SH-SY5Y (cell line): ENCODE data around the gene C11orf58.

ENCODE experiments used
- GATA2 ChIP-seq: IDR thresholded peaks from 2 replicates; pipeline ENCODE4 v1.6.1; 2011; ENCODE audit warnings: mild to moderate bottlenecking, low read depth, low read length
- GATA3 ChIP-seq: IDR thresholded peaks from 2 replicates; pipeline ENCODE4 v1.6.1; 2011; ENCODE audit warnings: low read depth, mild to moderate bottlenecking, low read length, moderate library complexity

C11orf58 gene

GRCh38 chr11:16738193-16738946 lies at the start of gene C11orf58:
C11orf58 (plus strand) TSS chr11:16738647; CDS start chr11:16738779, 132 bp downstream.
- TF ChIP-seq GATA3 (no peak), GATA2 (no peak)

GRCh38 chr11:16690086-16690485 lies 48.4 kb upstream of the C11orf58 start:
- TF ChIP-seq GATA2 (no peak), GATA3 (no peak)

GRCh38 chr11:16703795-16704194 lies 34.7 kb upstream of the C11orf58 start:
- TF ChIP-seq GATA3 (no peak), GATA2 (no peak)

GRCh38 chr11:16713594-16713993 lies 24.9 kb upstream of the C11orf58 start:
- TF ChIP-seq GATA3 (no peak), GATA2 (no peak)

GRCh38 chr11:16722581-16723344 lies 15.7 kb upstream of the C11orf58 start:
- no peak for TF ChIP-seq GATA3
- TF ChIP-seq GATA2 = no peak

- TF ChIP-seq GATA2 (no peak), GATA3 (no peak)
These were observed 10.6 kb upstream of the C11orf58 start for GRCh38 chr11:16727806-16728205.

GRCh38 chr11:16737818-16738192 lies 642 bp upstream of the C11orf58 start:
- TF ChIP-seq GATA2 (no peak), GATA3 (no peak)

GRCh38 chr11:16738947-16739815 lies 734 bp downstream of the C11orf58 start:
- TF ChIP-seq GATA3 = no peak

- TF ChIP-seq GATA2 = no peak
- no peak for TF ChIP-seq GATA3
These were observed 3.0 kb downstream of the C11orf58 start for GRCh38 chr11:16741473-16741872.

GRCh38 chr11:16743478-16743877 lies 5.0 kb downstream of the C11orf58 start:
- TF ChIP-seq GATA3 (no peak), GATA2 (no peak)

GRCh38 chr11:16744128-16744725 lies 5.8 kb downstream of the C11orf58 start:
- TF ChIP-seq GATA2 = no peak
- no peak for TF ChIP-seq GATA3

- no peak for TF ChIP-seq GATA3
- no peak for TF ChIP-seq GATA2
These were observed 7.6 kb downstream of the C11orf58 start for GRCh38 chr11:16745950-16746605.

- TF ChIP-seq GATA2 = no peak
- no peak for TF ChIP-seq GATA3
These were observed 10.6 kb downstream of the C11orf58 start for GRCh38 chr11:16749092-16749491.

- TF ChIP-seq GATA2 = no peak
- no peak for TF ChIP-seq GATA3
These were observed 11.2 kb downstream of the C11orf58 start for GRCh38 chr11:16749666-16750065.
